ENCODE measurements around the gene SLC34A3. TPM values are rescaled to one million over a fixed set of nuclear protein-coding genes. Genes with fewer than 3 reads are reported as not detected.

SLC34A3 gene
- total RNA-seq, 4 donors from 2014 or later: not detected

- whole genome bisulfite sequencing: 68% methylated on average over 16 of the region's 18 CpGs
- peaks cover 0 to 51% (median 35%) of the 10 kb centered on the region in 4 donors for H3K27me3 ChIP-seq
- no peaks in the 10 kb centered on the region for H3K9me3 ChIP-seq
- H3K4me3 ChIP-seq: no peak overlapping the region
- intact Hi-C loops (cut with DNase I): loop anchor here (2.0 kb wide), 1 partner anchor 108 kb away; no protein-coding TSS in a partner anchor
- H3K4me1 ChIP-seq: peaks cover 17 to 34% (median 31%) of the 10 kb centered on the region in 4 donors
- TF ChIP-seq POLR2A (IDR thresholded peaks at IDR 0.05; ENCODE audit: low read depth) (no peak), CTCF (IDR thresholded peaks at IDR 0.05) (no peak), EP300 (IDR thresholded peaks at IDR 0.05) (no peak), POLR2AphosphoS5 (IDR thresholded peaks at IDR 0.05) (no peak)
- H3K27ac ChIP-seq (replicated peaks in 1 of 4): no peak overlapping the region
- H3K36me3 ChIP-seq: no peaks in the 10 kb centered on the region
- DNase-seq (ENCODE audit: extremely low spot score): no peak
Observed at GRCh38 chr9:137226338-137227053, 4.2 kb upstream of the SLC34A3 start.

DNA sequence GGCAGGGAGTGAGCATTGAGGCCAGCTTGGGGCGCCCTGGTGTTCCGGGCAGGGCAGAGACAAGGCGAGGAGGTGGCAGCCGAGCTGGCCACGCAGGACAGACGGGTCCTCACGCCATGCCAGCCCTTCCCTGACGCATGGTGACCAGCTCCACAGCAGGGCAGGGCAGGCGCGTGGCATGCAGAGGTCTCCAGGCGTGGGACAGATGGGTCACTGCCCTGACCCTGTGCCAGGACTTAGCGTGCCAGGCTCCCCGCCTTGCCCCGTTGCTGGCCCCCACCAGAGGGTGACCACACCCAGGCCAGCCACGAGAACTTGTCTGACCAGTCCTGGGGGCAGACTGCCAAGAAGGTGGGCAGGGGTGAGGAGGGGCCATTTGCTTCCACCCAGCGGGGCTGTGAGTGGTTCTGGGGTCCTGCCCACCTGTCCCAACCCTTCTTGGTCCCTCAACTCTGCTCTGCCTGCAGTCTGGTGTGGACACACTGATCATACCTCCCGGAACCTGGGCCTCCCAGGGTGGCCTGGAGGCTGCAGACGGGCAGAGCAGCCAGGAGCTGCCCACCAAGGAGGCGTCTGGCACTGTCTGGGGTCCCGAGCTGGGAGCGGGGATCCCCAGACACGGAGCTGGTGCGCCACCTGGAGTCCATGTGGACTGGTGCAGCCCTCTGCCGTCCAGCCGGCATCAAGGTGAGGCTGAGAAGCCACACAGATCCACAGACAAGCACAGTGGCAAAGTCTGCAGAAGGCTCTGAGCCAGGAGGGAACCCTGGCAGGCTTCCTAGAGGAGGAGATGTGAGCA lies 3.4 kb upstream of the SLC34A3 start, which contains the start of gene RNF224:
Gene RNF224 (plus strand): TSS at position 449 of the 799 bp plus-strand sequence. CDS start 834 bp downstream, outside the sequence.
- no peak within 1 kb of the TSS for H3K27ac ChIP-seq (replicated peaks in 1 of 4)
- H3K36me3 ChIP-seq: no peaks in the 10 kb centered on the region
- TF ChIP-seq CTCF (IDR thresholded peaks at IDR 0.05) (peak; percentile 74 to 95 (median 86)), POLR2A (IDR thresholded peaks at IDR 0.05; ENCODE audit: low read depth) (no peak), EP300 (IDR thresholded peaks at IDR 0.05) (no peak), POLR2AphosphoS5 (IDR thresholded peaks at IDR 0.05) (peak in 1 of 2 donors; percentile 19)
- DNase-seq (ENCODE audit: extremely low spot score): no peak
- H3K4me3 ChIP-seq: no peak within 1 kb of the TSS
- intact Hi-C loops (cut with DNase I): loop anchor here (2.0 kb wide), 1 partner anchor 108 kb away; no protein-coding TSS in a partner anchor
- H3K27me3 ChIP-seq: peaks cover 0 to 58% (median 40%) of the 10 kb centered on the region in 4 donors
- H3K4me1 ChIP-seq: peaks cover 15 to 30% (median 27%) of the 10 kb centered on the region in 4 donors
- WGBS: 3% methylated on average over 6 of the region's 25 CpGs
- no peaks in the 10 kb centered on the region for H3K9me3 ChIP-seq

DNA sequence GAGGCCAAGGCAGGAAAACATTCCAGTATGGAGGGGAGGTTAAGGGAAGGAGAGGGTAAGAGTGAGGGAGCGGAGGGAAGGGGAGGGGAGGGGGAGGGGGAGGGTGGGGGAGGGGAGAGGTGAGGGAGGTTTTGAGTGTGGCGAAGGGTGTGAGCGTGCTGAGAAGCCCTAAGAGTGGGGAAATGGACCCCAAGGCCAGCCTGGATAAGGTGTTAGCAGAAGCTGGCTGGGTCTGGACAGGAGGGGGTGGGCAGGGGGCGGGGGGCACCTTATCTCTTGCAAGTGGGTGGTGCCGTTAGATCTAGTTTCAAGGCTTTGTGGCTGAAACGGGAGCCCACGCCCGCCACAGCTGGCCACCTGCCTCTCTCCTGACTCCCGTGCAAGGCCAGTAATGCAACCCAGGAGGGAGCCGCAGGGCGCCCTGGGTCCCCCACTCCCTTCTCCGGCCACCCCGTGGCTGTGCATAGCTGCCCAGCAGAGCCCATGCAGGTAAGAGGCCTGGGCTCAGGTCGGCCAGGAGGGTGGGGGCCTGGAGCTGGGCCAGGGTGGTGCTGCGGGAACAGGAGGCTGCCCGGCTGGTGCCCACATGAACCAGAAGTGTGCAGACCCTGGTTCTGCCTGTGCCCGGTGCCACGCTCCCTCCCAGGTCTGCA lies 2.7 kb upstream of the SLC34A3 start:
- Histone ChIP-seq H3K4me1 (peaks cover 8 to 22% (median 19%) of the 10 kb centered on the region in 4 donors), H3K9me3 (no peaks in the 10 kb centered on the region), H3K4me3 (no peak overlapping the region), H3K27me3 (peaks cover 0 to 65% (median 44%) of the 10 kb centered on the region in 4 donors), H3K27ac (replicated peaks in 1 of 4) (no peak overlapping the region), H3K36me3 (no peaks in the 10 kb centered on the region)
- no peak for DNase-seq (ENCODE audit: extremely low spot score)
- TF ChIP-seq CTCF (IDR thresholded peaks at IDR 0.05): no peak
- no peak for TF ChIP-seq POLR2A (IDR thresholded peaks at IDR 0.05; ENCODE audit: low read depth)
- TF ChIP-seq EP300 (IDR thresholded peaks at IDR 0.05): no peak
- TF ChIP-seq POLR2AphosphoS5 (IDR thresholded peaks at IDR 0.05): no peak
- WGBS: 13% methylated on average over 4 of the region's 18 CpGs
- intact Hi-C loops (cut with DNase I): loop anchor here (2.0 kb wide), 1 partner anchor 109 kb away; no protein-coding TSS in a partner anchor

GRCh38 chr9:137228506-137228967 lies 2.2 kb upstream of the SLC34A3 start:
- intact Hi-C loops (cut with DNase I): no loop called here
- H3K4me3 ChIP-seq: no peak overlapping the region
- H3K4me1 ChIP-seq: peaks cover 7 to 21% (median 18%) of the 10 kb centered on the region in 4 donors
- TF ChIP-seq POLR2A (IDR thresholded peaks at IDR 0.05; ENCODE audit: low read depth): no peak
- no peak for TF ChIP-seq POLR2AphosphoS5 (IDR thresholded peaks at IDR 0.05)
- TF ChIP-seq CTCF (IDR thresholded peaks at IDR 0.05): no peak
- TF ChIP-seq EP300 (IDR thresholded peaks at IDR 0.05): no peak
- H3K27ac ChIP-seq (replicated peaks in 1 of 4): no peak overlapping the region
- H3K36me3 ChIP-seq: no peaks in the 10 kb centered on the region
- WGBS: 58% methylated on average over 8 of the region's 29 CpGs
- DNase-seq (ENCODE audit: extremely low spot score): no peak
- no peaks in the 10 kb centered on the region for H3K9me3 ChIP-seq
- peaks cover 0 to 71% (median 44%) of the 10 kb centered on the region in 4 donors for H3K27me3 ChIP-seq
